ACC112 (cell line): ENCODE data around the gene EPHA4.

ENCODE experiments used
- H2AFZ ChIP-seq: fragments of 200-600 bp; sonication (generic); one replicate; pipeline ENCODE4 v1.6.0; 2017; ENCODE audit warnings: antibody characterized with exemption, low read length; ENCODE audit not compliant: unreplicated experiment
- H3K27ac ChIP-seq: fragments of 200-600 bp; sonication (generic); 2 replicates; pipeline ENCODE4 v1.5.1; 2014; ENCODE audit warnings: low read depth, mild to moderate bottlenecking, antibody characterized with exemption, low read length, moderate library complexity
- H3K27me3 ChIP-seq: fragments of 200-600 bp; sonication (generic); 2 replicates; pipeline ENCODE4 v1.6.1; 2014; ENCODE audit warnings: mild to moderate bottlenecking, antibody characterized with exemption, low read length, moderate library complexity, mixed read lengths; ENCODE audit not compliant: insufficient read depth
- H3K36me3 ChIP-seq: fragments of 200-600 bp; sonication (generic); 2 replicates; pipeline ENCODE4 v1.6.1; 2016; ENCODE audit warnings: mild to moderate bottlenecking, antibody characterized with exemption, low read length, moderate library complexity, mixed read lengths; ENCODE audit not compliant: insufficient read depth
- H3K4me1 ChIP-seq: fragments of 200-600 bp; sonication (generic); one replicate; pipeline ENCODE4 v1.6.1; 2016; ENCODE audit warnings: low read length, mixed read lengths; ENCODE audit not compliant: insufficient read depth, unreplicated experiment, control insufficient read depth
- H3K4me3 ChIP-seq: fragments of 200-600 bp; sonication (generic); 2 replicates; pipeline ENCODE4 v1.5.1; 2014; ENCODE audit warnings: mild to moderate bottlenecking, low read depth, low read length
- H3K79me2 ChIP-seq: fragments of 200-600 bp; sonication (generic); one replicate; pipeline ENCODE4 v1.6.0; 2016; ENCODE audit warnings: low read length; ENCODE audit not compliant: control insufficient read depth, unreplicated experiment, insufficient read depth

The EPHA4 gene

GRCh38 chr2:221572821-221573429 lies 821 bp upstream of the EPHA4 start:
- Histone ChIP-seq H3K4me1 (peaks cover 15% of the 10 kb centered on the region), H3K27me3 (peaks cover 8% of the 10 kb centered on the region; the same call in 1 of the 2 replicates), H3K4me3 (peak overlapping the region; percentile 87), H2AFZ (peak overlapping the region; percentile 78), H3K79me2 (no peaks in the 10 kb centered on the region), H3K27ac (no peak overlapping the region), H3K36me3 (no peaks in the 10 kb centered on the region)

GRCh38 chr2:221571551-221572218 lies 419 bp downstream of the EPHA4 start:
- Histone ChIP-seq H3K4me3 (peak overlapping the region; percentile 87), H3K4me1 (peaks cover 25% of the 10 kb centered on the region), H2AFZ (peak overlapping the region; percentile 41), H3K27ac (no peak overlapping the region), H3K36me3 (no peaks in the 10 kb centered on the region), H3K79me2 (no peaks in the 10 kb centered on the region), H3K27me3 (peaks cover 8% of the 10 kb centered on the region; the same call in 1 of the 2 replicates)

- peaks cover 25% of the 10 kb centered on the region for H3K4me1 ChIP-seq
- peak overlapping the region; percentile 87 for H3K4me3 ChIP-seq
- H3K36me3 ChIP-seq = no peaks in the 10 kb centered on the region
- H2AFZ ChIP-seq = peak overlapping the region; percentile 41
- peaks cover 8% of the 10 kb centered on the region; the same call in 1 of the 2 replicates for H3K27me3 ChIP-seq
- H3K27ac ChIP-seq = no peak overlapping the region
- no peaks in the 10 kb centered on the region for H3K79me2 ChIP-seq
These were observed 1.0 kb downstream of the EPHA4 start for GRCh38 chr2:221571025-221571550.

GRCh38 chr2:221570321-221570935 lies 1.7 kb downstream of the EPHA4 start:
- Histone ChIP-seq H3K36me3 (no peaks in the 10 kb centered on the region), H3K79me2 (no peaks in the 10 kb centered on the region), H2AFZ (no peak overlapping the region), H3K27ac (no peak overlapping the region), H3K4me3 (peak overlapping the region; percentile 87), H3K4me1 (peaks cover 25% of the 10 kb centered on the region), H3K27me3 (peaks cover 8% of the 10 kb centered on the region; the same call in 1 of the 2 replicates)

GRCh38 chr2:221569871-221570270 lies 2.2 kb downstream of the EPHA4 start:
- peaks cover 25% of the 10 kb centered on the region for H3K4me1 ChIP-seq
- H3K4me3 ChIP-seq = no peak overlapping the region; the same call in 1 of the 2 replicates
- H2AFZ ChIP-seq = no peak overlapping the region
- no peaks in the 10 kb centered on the region for H3K79me2 ChIP-seq
- peaks cover 8% of the 10 kb centered on the region; the same call in 1 of the 2 replicates for H3K27me3 ChIP-seq
- H3K27ac ChIP-seq = no peak overlapping the region
- no peaks in the 10 kb centered on the region for H3K36me3 ChIP-seq

GRCh38 chr2:221569425-221569845 lies 2.7 kb downstream of the EPHA4 start:
- Histone ChIP-seq H2AFZ (no peak overlapping the region), H3K36me3 (no peaks in the 10 kb centered on the region), H3K4me3 (no peak overlapping the region), H3K4me1 (peaks cover 22% of the 10 kb centered on the region), H3K27ac (no peak overlapping the region), H3K27me3 (peaks cover 8% of the 10 kb centered on the region; the same call in 1 of the 2 replicates), H3K79me2 (no peaks in the 10 kb centered on the region)

- no peak overlapping the region for H3K27ac ChIP-seq
- no peak overlapping the region for H2AFZ ChIP-seq
- peaks cover 20% of the 10 kb centered on the region for H3K4me1 ChIP-seq
- H3K36me3 ChIP-seq = no peaks in the 10 kb centered on the region
- no peaks in the 10 kb centered on the region for H3K79me2 ChIP-seq
- peaks cover 8% of the 10 kb centered on the region; the same call in 1 of the 2 replicates for H3K27me3 ChIP-seq
- no peak overlapping the region for H3K4me3 ChIP-seq
These were observed 3.8 kb downstream of the EPHA4 start for GRCh38 chr2:221568299-221568698.

- H3K27me3 ChIP-seq = peaks cover 8% of the 10 kb centered on the region; the same call in 1 of the 2 replicates
- no peaks in the 10 kb centered on the region for H3K79me2 ChIP-seq
- 0 out of 2 replicates have a peak overlapping the region, but pooled peaks have one; percentile 2 for H3K27ac ChIP-seq
- peaks cover 20% of the 10 kb centered on the region for H3K4me1 ChIP-seq
- H3K36me3 ChIP-seq = no peaks in the 10 kb centered on the region
- H3K4me3 ChIP-seq = no peak overlapping the region
- H2AFZ ChIP-seq = no peak overlapping the region
These were observed 4.3 kb downstream of the EPHA4 start for GRCh38 chr2:221567809-221568208.

- Histone ChIP-seq H3K79me2 (no peaks in the 10 kb centered on the region), H2AFZ (no peak overlapping the region)
These were observed 4.8 kb downstream of the EPHA4 start for GRCh38 chr2:221567231-221567760.

GRCh38 chr2:221563270-221563985 lies 8.7 kb downstream of the EPHA4 start:
- H3K36me3 ChIP-seq = no peaks in the 10 kb centered on the region
- H3K4me3 ChIP-seq = no peak overlapping the region
- no peaks in the 10 kb centered on the region for H3K27me3 ChIP-seq
- no peak overlapping the region for H2AFZ ChIP-seq
- H3K79me2 ChIP-seq = no peaks in the 10 kb centered on the region
- H3K4me1 ChIP-seq = peaks cover 15% of the 10 kb centered on the region
- no peak overlapping the region for H3K27ac ChIP-seq

More at GRCh38 chr2:221567231-221567760, 4.8 kb downstream of the EPHA4 start:
- peaks cover 8% of the 10 kb centered on the region; the same call in 1 of the 2 replicates for H3K27me3 ChIP-seq
- no peak overlapping the region for H3K4me3 ChIP-seq
- H3K4me1 ChIP-seq = peaks cover 20% of the 10 kb centered on the region
- H3K27ac ChIP-seq = 0 out of 2 replicates have a peak overlapping the region, but pooled peaks have one; percentile 2
- no peaks in the 10 kb centered on the region for H3K36me3 ChIP-seq
